Esophagus muscularis mucosa (tissue), 4 donors: ENCODE data around the gene MEF2C. TPM values are rescaled to one million over a fixed set of nuclear protein-coding genes. Genes with fewer than 3 reads are reported as not detected.

Experiments used
- DNase-seq: peaks from one replicate; pipeline ENCODE4 v3.0.0-alpha.2; 2017; ENCODE audit errors: extremely low spot score
- H3K27ac ChIP-seq, 4 donors: fragments of 200-600 bp; sonication (generic); replicated peaks in 1 of 4; 1 replicate in 3 of 4; 2 replicates in 1 of 4; pipeline ENCODE4 v1.5.1; 2016 to 2019; ENCODE audit warnings: mild to moderate bottlenecking in 1 of 4
- H3K27me3 ChIP-seq, 4 donors: fragments of 200-600 bp; sonication (generic); one replicate each; pipeline versions ENCODE4 v1.5.1 to v1.6.0; 2016 to 2019
- H3K36me3 ChIP-seq, 4 donors: fragments of 200-600 bp; sonication (generic); one replicate each; pipeline ENCODE4 v1.5.1; 2016 to 2019
- H3K4me1 ChIP-seq, 4 donors: fragments of 200-600 bp; sonication (generic); one replicate each; pipeline ENCODE4 v1.5.1; 2016 to 2019
- H3K4me3 ChIP-seq, 4 donors: fragments of 200-600 bp; sonication (generic); 1 replicate in 2 of 4; 2 replicates in 2 of 4; pipeline ENCODE4 v1.5.1; 2016 to 2019; ENCODE audit warnings: mild to moderate bottlenecking in 4 of 4, moderate library complexity in 1 of 4
- H3K9me3 ChIP-seq, 4 donors: fragments of 200-600 bp; sonication (generic); 1 replicate in 3 of 4; 2 replicates in 1 of 4; pipeline ENCODE4 v1.5.1; 2016 to 2019
- CTCF ChIP-seq, 3 experiments: fragments of 200-600 bp in 2 of 3; fragments of 450-650 bp in 1 of 3; sonication (generic) in 2 of 3; IDR thresholded peaks; one replicate each; pipeline ENCODE4 v1.5.1; 2017 to 2019; ENCODE audit warnings: antibody characterized with exemption in 3 of 3, mild to moderate bottlenecking in 2 of 3, moderate library complexity in 1 of 3
- EP300 ChIP-seq: sonication (generic); formaldehyde crosslinking; IDR thresholded peaks from one replicate; pipeline ENCODE4 v1.6.1; 2017; ENCODE audit warnings: antibody characterized with exemption
- POLR2A ChIP-seq: fragments of 450-650 bp; IDR thresholded peaks from one replicate; pipeline ENCODE4 v1.6.1; 2017; ENCODE audit warnings: antibody characterized with exemption, moderate library complexity, mild to moderate bottlenecking, low read depth
- POLR2AphosphoS5 ChIP-seq, 2 donors: sonication (generic); formaldehyde crosslinking; IDR thresholded peaks; one replicate each; pipeline ENCODE4 v1.6.1; 2017; ENCODE audit warnings: antibody characterized with exemption in 2 of 2
- WGBS: methylation state at CpG from one replicate; pipeline ENCODE4 v1.1.5; 2018; 5-methylcytosine and 5-hydroxymethylcytosine counted together
- intact Hi-C: fragments of 100-400 bp; cut with DNase I; formaldehyde crosslinking; loops from one replicate; pipeline ENCODE4 v1.15.1; 2023
- total RNA-seq, 4 donors: library from RNA; depleted of rRNA; stranded (reverse); fragments of >200 nt; gene quantifications; one replicate each; pipeline versions ENCODE4 v1.1.0 to v1.2.1, GENCODE V29; 2016

The MEF2C gene
- total RNA-seq, 4 donors from 2014 or later: 20.8 to 34.3 (median 29.0) TPM

- Histone ChIP-seq H3K27ac (peak overlapping the region; percentile 87 to 96 (median 91)), H3K4me1 (peaks cover 11 to 73% (median 56%) of the 10 kb centered on the region in 4 donors), H3K27me3 (no peaks in the 10 kb centered on the region), H3K9me3 (no peaks in the 10 kb centered on the region), H3K36me3 (no peaks in the 10 kb centered on the region), H3K4me3 (peak overlapping the region; percentile 57 to 80 (median 74))
- DNase-seq: no peak
- 2% methylated on average over 15 of the region's 15 CpGs for WGBS
- intact Hi-C loops: loop anchor here (2.0 to 10.0 kb wide), 3 partner anchors 46 to 150 kb away; no protein-coding TSS in a partner anchor
- no peak for TF ChIP-seq POLR2A
- no peak for TF ChIP-seq CTCF (IDR thresholded peaks at IDR 0.05)
- no peak for TF ChIP-seq EP300
- no peak for TF ChIP-seq POLR2AphosphoS5 (IDR thresholded peaks at IDR 0.05)
Measured at GRCh38 chr5:88882276-88883038, 527 bp downstream of the MEF2C start.

- H3K27ac ChIP-seq: peak overlapping the region; percentile 87 to 96 (median 91)
- H3K9me3 ChIP-seq: no peaks in the 10 kb centered on the region
- WGBS: 15% methylated on average over 5 of the region's 5 CpGs
- no peak for DNase-seq
- TF ChIP-seq POLR2AphosphoS5 (IDR thresholded peaks at IDR 0.05) (peak in 1 of 2 donors; percentile 30), EP300 (no peak)
- no peaks in the 10 kb centered on the region for H3K36me3 ChIP-seq
- no peaks in the 10 kb centered on the region for H3K27me3 ChIP-seq
- intact Hi-C loops: loop anchor here (5.0 to 10.0 kb wide), 2 partner anchors 97 to 149 kb away; no protein-coding TSS in a partner anchor
- H3K4me1 ChIP-seq: peaks cover 16 to 71% (median 57%) of the 10 kb centered on the region in 4 donors
- H3K4me3 ChIP-seq: peak overlapping the region; percentile 57 to 80 (median 74)
Measured at GRCh38 chr5:88881571-88881971, 1.4 kb downstream of the MEF2C start.

GRCh38 chr5:88880201-88880600 is 2.8 kb downstream of the MEF2C start:
- Histone ChIP-seq H3K4me3 (peak overlapping the region; percentile 57 to 80 (median 74)), H3K27ac (peak overlapping the region; percentile 61 to 96 (median 91)), H3K36me3 (no peaks in the 10 kb centered on the region), H3K4me1 (peaks cover 23 to 70% (median 58%) of the 10 kb centered on the region in 4 donors), H3K27me3 (no peaks in the 10 kb centered on the region), H3K9me3 (no peaks in the 10 kb centered on the region)
- TF ChIP-seq POLR2A: no peak
- TF ChIP-seq CTCF (IDR thresholded peaks at IDR 0.05): no peak
- no peak for TF ChIP-seq POLR2AphosphoS5 (IDR thresholded peaks at IDR 0.05)
- TF ChIP-seq EP300: no peak
- DNase-seq: no peak
- intact Hi-C loops: loop anchor here (5.0 to 10.0 kb wide), 2 partner anchors 95 to 148 kb away; no protein-coding TSS in a partner anchor
- 54% methylated on average over 1 of the region's 1 CpG for WGBS

- no peak for DNase-seq
- WGBS: 45% methylated on average over 5 of the region's 5 CpGs
- intact Hi-C loops: loop anchor here (5.0 to 10.0 kb wide), 2 partner anchors 95 to 147 kb away; no protein-coding TSS in a partner anchor
- TF ChIP-seq POLR2AphosphoS5 (IDR thresholded peaks at IDR 0.05) (peak in 1 of 2 donors; percentile 22), CTCF (IDR thresholded peaks at IDR 0.05) (no peak), EP300 (no peak)
- no peaks in the 10 kb centered on the region for H3K9me3 ChIP-seq
- no peaks in the 10 kb centered on the region for H3K36me3 ChIP-seq
- no peaks in the 10 kb centered on the region for H3K27me3 ChIP-seq
- peaks cover 20 to 69% (median 58%) of the 10 kb centered on the region in 4 donors for H3K4me1 ChIP-seq
- H3K4me3 ChIP-seq: peak overlapping the region; percentile 57 to 80 (median 74)
- peak overlapping the region; percentile 61 to 96 (median 91) for H3K27ac ChIP-seq
Measured at GRCh38 chr5:88879724-88880123, 3.3 kb downstream of the MEF2C start.

GRCh38 chr5:88878976-88879375 is 4.0 kb downstream of the MEF2C start:
- WGBS: 91% methylated on average over 1 of the region's 1 CpG
- TF ChIP-seq CTCF (IDR thresholded peaks at IDR 0.05) (no peak), POLR2A (no peak), EP300 (no peak), POLR2AphosphoS5 (IDR thresholded peaks at IDR 0.05) (no peak)
- H3K4me1 ChIP-seq: peaks cover 18 to 66% (median 56%) of the 10 kb centered on the region in 4 donors
- H3K27ac ChIP-seq: peak overlapping the region in 3 of 4 donors; percentile 31 to 96 (median 61)
- no peaks in the 10 kb centered on the region for H3K9me3 ChIP-seq
- peak overlapping the region in 1 of 4 donors; percentile 3 for H3K4me3 ChIP-seq
- H3K27me3 ChIP-seq: no peaks in the 10 kb centered on the region
- intact Hi-C loops: no loop called here
- DNase-seq: no peak
- H3K36me3 ChIP-seq: no peaks in the 10 kb centered on the region
